ENCODE measurements around the gene DHRS7B.

DNA sequence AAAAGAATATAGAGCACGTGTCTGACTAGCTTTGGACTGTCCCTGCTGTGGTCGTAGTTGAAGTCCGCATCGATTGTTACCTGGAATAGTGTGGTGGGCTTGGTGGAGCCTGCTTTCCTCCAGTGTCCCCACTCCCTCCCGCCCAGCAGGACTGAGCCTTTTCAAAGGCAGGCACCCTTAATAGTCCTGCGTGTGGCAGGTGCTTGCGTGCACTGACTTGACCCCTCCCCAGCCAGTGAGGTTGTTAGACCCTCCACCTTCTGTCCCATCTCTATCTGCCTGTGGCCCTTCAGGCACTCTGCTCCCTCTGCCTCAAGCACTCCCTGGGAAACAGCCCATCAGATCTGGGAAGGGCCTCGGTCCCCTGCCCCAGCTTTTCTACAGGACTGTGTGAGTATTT is 50.6 kb downstream of the DHRS7B start:
- TF ChIP-seq, protein P1, sequence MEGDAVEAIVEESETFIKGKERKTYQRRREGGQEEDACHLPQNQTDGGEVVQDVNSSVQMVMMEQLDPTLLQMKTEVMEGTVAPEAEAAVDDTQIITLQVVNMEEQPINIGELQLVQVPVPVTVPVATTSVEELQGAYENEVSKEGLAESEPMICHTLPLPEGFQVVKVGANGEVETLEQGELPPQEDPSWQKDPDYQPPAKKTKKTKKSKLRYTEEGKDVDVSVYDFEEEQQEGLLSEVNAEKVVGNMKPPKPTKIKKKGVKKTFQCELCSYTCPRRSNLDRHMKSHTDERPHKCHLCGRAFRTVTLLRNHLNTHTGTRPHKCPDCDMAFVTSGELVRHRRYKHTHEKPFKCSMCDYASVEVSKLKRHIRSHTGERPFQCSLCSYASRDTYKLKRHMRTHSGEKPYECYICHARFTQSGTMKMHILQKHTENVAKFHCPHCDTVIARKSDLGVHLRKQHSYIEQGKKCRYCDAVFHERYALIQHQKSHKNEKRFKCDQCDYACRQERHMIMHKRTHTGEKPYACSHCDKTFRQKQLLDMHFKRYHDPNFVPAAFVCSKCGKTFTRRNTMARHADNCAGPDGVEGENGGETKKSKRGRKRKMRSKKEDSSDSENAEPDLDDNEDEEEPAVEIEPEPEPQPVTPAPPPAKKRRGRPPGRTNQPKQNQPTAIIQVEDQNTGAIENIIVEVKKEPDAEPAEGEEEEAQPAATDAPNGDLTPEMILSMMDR (IDR thresholded peaks at IDR 0.05 in 8 of 11, conservative IDR thresholded peaks at IDR 0.05 in 3 of 11), result no peak
- TF ChIP-seq POLR2AphosphoS5 (IDR thresholded peaks at IDR 0.05), result no peak

All from spleen (tissue), 7 donors.